Measurements from ENCODE around the gene SLC5A7. TPM values are rescaled to one million over a fixed set of nuclear protein-coding genes. Genes with fewer than 3 reads are reported as not detected.

SLC5A7 gene
- total RNA-seq: not detected

GRCh38 chr2:107986278-107987217 is at the start of gene SLC5A7:
TSS of gene SLC5A7 (plus strand) at chr2:107986524. CDS start at chr2:107988156, 1,632 bp downstream.
- no peak for ATAC-seq
- Mint-ChIP-seq H3K9me3 (no peaks in the 10 kb centered on the region), H3K27ac (no peak within 1 kb of the TSS), H3K36me3 (no peaks in the 10 kb centered on the region)
- DNase-seq (ENCODE audit: low spot score in 2 of 2): no peak

GRCh38 chr2:107961395-107961794 is 24.9 kb upstream of the SLC5A7 start:
- no peaks in the 10 kb centered on the region for H3K36me3 Mint-ChIP-seq
- DNase-seq (ENCODE audit: low spot score in 2 of 2): no peak
- H3K27ac Mint-ChIP-seq: no peak overlapping the region
- no peak for ATAC-seq
- H3K9me3 Mint-ChIP-seq: no peaks in the 10 kb centered on the region

- H3K27ac Mint-ChIP-seq: no peak overlapping the region
- DNase-seq (ENCODE audit: low spot score in 2 of 2) (no peak), ATAC-seq (no peak)
- no peaks in the 10 kb centered on the region for H3K36me3 Mint-ChIP-seq
- no peaks in the 10 kb centered on the region for H3K9me3 Mint-ChIP-seq
Measured at GRCh38 chr2:107964185-107964584, 22.1 kb upstream of the SLC5A7 start.

- H3K27ac Mint-ChIP-seq: no peak overlapping the region
Measured at GRCh38 chr2:107984707-107985106, 1.6 kb upstream of the SLC5A7 start.

GRCh38 chr2:107988108-107988507 is 1.8 kb downstream of the SLC5A7 start:
- H3K27ac Mint-ChIP-seq: no peak overlapping the region
- no peaks in the 10 kb centered on the region for H3K9me3 Mint-ChIP-seq
- ATAC-seq (no peak), DNase-seq (ENCODE audit: low spot score in 2 of 2) (no peak)
- no peaks in the 10 kb centered on the region for H3K36me3 Mint-ChIP-seq

More at GRCh38 chr2:107984707-107985106, 1.6 kb upstream of the SLC5A7 start:
- H3K36me3 Mint-ChIP-seq: no peaks in the 10 kb centered on the region
- H3K9me3 Mint-ChIP-seq: no peaks in the 10 kb centered on the region
- DNase-seq (ENCODE audit: low spot score in 2 of 2) (no peak), ATAC-seq (no peak)

- H3K9me3 Mint-ChIP-seq: no peaks in the 10 kb centered on the region
- ATAC-seq (no peak), DNase-seq (ENCODE audit: low spot score in 2 of 2) (no peak)
- H3K36me3 Mint-ChIP-seq: no peaks in the 10 kb centered on the region
- H3K27ac Mint-ChIP-seq: no peak overlapping the region
Measured at GRCh38 chr2:107989445-107989844, 3.1 kb downstream of the SLC5A7 start.

GRCh38 chr2:107990718-107991117 is 4.4 kb downstream of the SLC5A7 start:
- Mint-ChIP-seq H3K9me3 (no peaks in the 10 kb centered on the region), H3K36me3 (no peaks in the 10 kb centered on the region), H3K27ac (no peak overlapping the region)
- ATAC-seq: no peak
- no peak for DNase-seq (ENCODE audit: low spot score in 2 of 2)

GRCh38 chr2:107992069-107992468 is 5.7 kb downstream of the SLC5A7 start:
- H3K36me3 Mint-ChIP-seq: no peaks in the 10 kb centered on the region
- DNase-seq (ENCODE audit: low spot score in 2 of 2): no peak
- no peak for ATAC-seq
- H3K27ac Mint-ChIP-seq: no peak overlapping the region
- H3K9me3 Mint-ChIP-seq: no peaks in the 10 kb centered on the region

- ATAC-seq: no peak
- Mint-ChIP-seq H3K9me3 (peaks cover 0 to 3% of the 10 kb centered on the region in 2 donors), H3K36me3 (no peaks in the 10 kb centered on the region), H3K27ac (no peak overlapping the region)
- DNase-seq (ENCODE audit: low spot score in 2 of 2): no peak
Measured at GRCh38 chr2:107999158-107999557, 12.8 kb downstream of the SLC5A7 start.

GRCh38 chr2:108010912-108011591 is 24.7 kb downstream of the SLC5A7 start:
- H3K36me3 Mint-ChIP-seq: peaks cover 0 to 9% of the 10 kb centered on the region in 2 donors
- DNase-seq (ENCODE audit: low spot score in 2 of 2) (no peak), ATAC-seq (no peak)
- peaks cover 11 to 18% of the 10 kb centered on the region in 2 donors for H3K9me3 Mint-ChIP-seq
- H3K27ac Mint-ChIP-seq: no peak overlapping the region

- DNase-seq (ENCODE audit: low spot score in 2 of 2): no peak
- peaks cover 0 to 9% of the 10 kb centered on the region in 2 donors for H3K36me3 Mint-ChIP-seq
- ATAC-seq: no peak
- H3K9me3 Mint-ChIP-seq: peaks cover 11 to 18% of the 10 kb centered on the region in 2 donors
- H3K27ac Mint-ChIP-seq: no peak overlapping the region
Measured at GRCh38 chr2:108013305-108013704, 27.0 kb downstream of the SLC5A7 start.

- Mint-ChIP-seq H3K27ac (no peak overlapping the region), H3K9me3 (peaks cover 0 to 4% of the 10 kb centered on the region in 2 donors), H3K36me3 (no peaks in the 10 kb centered on the region)
- no peak for ATAC-seq
- no peak for DNase-seq (ENCODE audit: low spot score in 2 of 2)
Measured at GRCh38 chr2:108022628-108023027, 36.3 kb downstream of the SLC5A7 start.

- ATAC-seq (no peak), DNase-seq (ENCODE audit: low spot score in 2 of 2) (no peak)
- no peaks in the 10 kb centered on the region for H3K36me3 Mint-ChIP-seq
- H3K9me3 Mint-ChIP-seq: peaks cover 0 to 4% of the 10 kb centered on the region in 2 donors
- no peak overlapping the region for H3K27ac Mint-ChIP-seq
Measured at GRCh38 chr2:108023776-108024175, 37.5 kb downstream of the SLC5A7 start.

- H3K9me3 Mint-ChIP-seq: no peaks in the 10 kb centered on the region
- no peak overlapping the region for H3K27ac Mint-ChIP-seq
- no peak for DNase-seq (ENCODE audit: low spot score in 2 of 2)
- no peak for ATAC-seq
- no peaks in the 10 kb centered on the region for H3K36me3 Mint-ChIP-seq
Measured at GRCh38 chr2:108026092-108026794, 39.9 kb downstream of the SLC5A7 start.

GRCh38 chr2:108029496-108029895 is 43.2 kb downstream of the SLC5A7 start:
- Mint-ChIP-seq H3K36me3 (no peaks in the 10 kb centered on the region), H3K27ac (no peak overlapping the region), H3K9me3 (no peaks in the 10 kb centered on the region)
- ATAC-seq (no peak), DNase-seq (ENCODE audit: low spot score in 2 of 2) (no peak)

GRCh38 chr2:108029912-108030311 is 43.6 kb downstream of the SLC5A7 start:
- H3K27ac Mint-ChIP-seq: no peak overlapping the region
- no peaks in the 10 kb centered on the region for H3K36me3 Mint-ChIP-seq
- no peaks in the 10 kb centered on the region for H3K9me3 Mint-ChIP-seq
- no peak for DNase-seq (ENCODE audit: low spot score in 2 of 2)
- no peak for ATAC-seq

- Mint-ChIP-seq H3K9me3 (peaks cover 0 to 6% of the 10 kb centered on the region in 2 donors), H3K27ac (no peak overlapping the region), H3K36me3 (no peaks in the 10 kb centered on the region)
- ATAC-seq (no peak), DNase-seq (ENCODE audit: low spot score in 2 of 2) (no peak)
Measured at GRCh38 chr2:108031471-108031941, 45.2 kb downstream of the SLC5A7 start.
